ENCODE measurements around the gene PHKG1.
"Not testable (repeated sequence)": the region's sequence is repeated elsewhere in the genome, so short reads cannot be mapped to it uniquely, and the experiment has no call there.

The PHKG1 gene

DNA sequence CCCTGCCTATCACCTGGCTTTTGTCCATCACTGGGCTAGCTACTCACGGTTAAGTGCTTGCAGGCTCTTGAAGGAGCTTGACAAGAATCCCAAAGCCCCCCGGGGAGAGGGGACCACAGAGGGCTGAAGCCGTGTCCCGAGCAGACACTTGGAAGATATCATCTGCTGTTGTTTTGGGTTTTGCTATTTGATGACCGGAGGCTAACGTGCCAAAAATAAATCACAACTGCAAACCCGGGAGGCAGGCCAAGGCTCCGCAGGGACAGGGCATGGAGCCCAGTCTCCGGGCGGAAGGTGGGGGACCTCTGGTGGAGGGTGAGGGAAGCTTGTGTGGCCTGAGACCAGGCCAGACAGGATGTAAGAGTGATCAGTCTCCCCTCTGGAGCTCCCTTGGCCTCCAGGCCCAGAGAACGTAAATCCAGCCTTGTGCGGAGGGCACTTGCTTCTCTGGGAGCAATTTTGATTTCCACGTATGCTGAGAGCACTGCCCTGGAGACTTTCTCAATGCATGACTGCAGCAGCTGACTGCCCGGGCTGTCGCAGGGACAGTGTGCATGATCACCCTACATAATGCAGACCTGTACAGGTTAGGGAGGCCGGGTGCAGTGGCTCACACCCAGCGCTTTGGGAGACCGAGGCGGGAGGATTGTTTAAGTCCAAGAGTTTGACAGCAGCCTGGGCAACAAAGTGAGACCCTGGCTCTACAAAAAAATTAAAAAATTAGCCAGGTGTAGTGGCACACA, at the start of gene PHKG1:
Gene PHKG1 (minus strand): TSS at position 164 of the 743 bp plus-strand sequence. CDS start 4,011 bp downstream, outside the sequence.
- H3K9ac ChIP-seq (ENCODE audit: low read length) = no peak within 1 kb of the TSS
- no peaks in the 10 kb centered on the region for H4K20me1 ChIP-seq (ENCODE audit: insufficient read depth, low read length)
- H3K4me3 ChIP-seq (ENCODE audit: low read length) = no peak within 1 kb of the TSS
- H3K27me3 ChIP-seq (ENCODE audit: low read depth, low read length) = no peaks in the 10 kb centered on the region
- no peak within 1 kb of the TSS for H3K27ac ChIP-seq (ENCODE audit: low read length)
- no peaks in the 10 kb centered on the region for H3K36me3 ChIP-seq (replicated peaks; ENCODE audit: low read depth, low read length)
- H3K4me1 ChIP-seq (ENCODE audit: low read length) = no peaks in the 10 kb centered on the region
- no peak within 1 kb of the TSS for H2AFZ ChIP-seq (ENCODE audit: low read depth, low read length)
- TF ChIP-seq EZH2phosphoT487 (IDR thresholded peaks at IDR 0.05; ENCODE audit: low read depth) = no peak
- TF ChIP-seq, protein P1, sequence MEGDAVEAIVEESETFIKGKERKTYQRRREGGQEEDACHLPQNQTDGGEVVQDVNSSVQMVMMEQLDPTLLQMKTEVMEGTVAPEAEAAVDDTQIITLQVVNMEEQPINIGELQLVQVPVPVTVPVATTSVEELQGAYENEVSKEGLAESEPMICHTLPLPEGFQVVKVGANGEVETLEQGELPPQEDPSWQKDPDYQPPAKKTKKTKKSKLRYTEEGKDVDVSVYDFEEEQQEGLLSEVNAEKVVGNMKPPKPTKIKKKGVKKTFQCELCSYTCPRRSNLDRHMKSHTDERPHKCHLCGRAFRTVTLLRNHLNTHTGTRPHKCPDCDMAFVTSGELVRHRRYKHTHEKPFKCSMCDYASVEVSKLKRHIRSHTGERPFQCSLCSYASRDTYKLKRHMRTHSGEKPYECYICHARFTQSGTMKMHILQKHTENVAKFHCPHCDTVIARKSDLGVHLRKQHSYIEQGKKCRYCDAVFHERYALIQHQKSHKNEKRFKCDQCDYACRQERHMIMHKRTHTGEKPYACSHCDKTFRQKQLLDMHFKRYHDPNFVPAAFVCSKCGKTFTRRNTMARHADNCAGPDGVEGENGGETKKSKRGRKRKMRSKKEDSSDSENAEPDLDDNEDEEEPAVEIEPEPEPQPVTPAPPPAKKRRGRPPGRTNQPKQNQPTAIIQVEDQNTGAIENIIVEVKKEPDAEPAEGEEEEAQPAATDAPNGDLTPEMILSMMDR (IDR thresholded peaks at IDR 0.05; ENCODE audit: low read depth, low read length) = no peak
- H3K9me3 ChIP-seq (ENCODE audit: insufficient read depth, low read length) = no peaks in the 10 kb centered on the region
- H3K79me2 ChIP-seq (ENCODE audit: low read length) = no peaks in the 10 kb centered on the region
- H3K4me2 ChIP-seq (ENCODE audit: low read length) = no peak within 1 kb of the TSS

DNA sequence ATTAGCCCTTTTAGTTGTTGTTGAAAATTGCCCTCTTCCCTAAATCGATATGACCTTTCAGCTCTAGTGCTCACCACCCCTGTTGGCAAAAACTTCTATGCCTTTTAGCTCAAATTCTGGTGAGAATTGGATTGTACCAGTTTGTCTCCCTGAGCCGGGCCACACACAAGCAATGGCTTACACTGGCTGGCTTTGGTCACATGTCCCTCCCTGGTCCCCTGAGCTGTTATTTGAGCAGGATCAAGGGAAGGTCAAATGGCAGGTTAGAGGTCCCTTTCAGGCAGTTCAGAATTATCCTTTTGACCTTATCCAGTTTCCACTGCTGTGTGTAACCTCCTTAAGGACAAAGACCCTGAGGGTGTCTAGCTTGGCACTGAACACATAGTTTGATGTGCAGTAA, 38.3 kb upstream of the PHKG1 start:
- H3K4me2 ChIP-seq (ENCODE audit: low read length); H3K79me2 ChIP-seq (ENCODE audit: low read length); H4K20me1 ChIP-seq (ENCODE audit: insufficient read depth, low read length); H2AFZ ChIP-seq (ENCODE audit: low read depth, low read length); H3K9ac ChIP-seq (ENCODE audit: low read length); H3K36me3 ChIP-seq (replicated peaks; ENCODE audit: low read depth, low read length); H3K27ac ChIP-seq (ENCODE audit: low read length); H3K9me3 ChIP-seq (ENCODE audit: insufficient read depth, low read length); H3K27me3 ChIP-seq (ENCODE audit: low read depth, low read length); H3K4me1 ChIP-seq (ENCODE audit: low read length); H3K4me3 ChIP-seq (ENCODE audit: low read length): not testable (repeated sequence)

DNA sequence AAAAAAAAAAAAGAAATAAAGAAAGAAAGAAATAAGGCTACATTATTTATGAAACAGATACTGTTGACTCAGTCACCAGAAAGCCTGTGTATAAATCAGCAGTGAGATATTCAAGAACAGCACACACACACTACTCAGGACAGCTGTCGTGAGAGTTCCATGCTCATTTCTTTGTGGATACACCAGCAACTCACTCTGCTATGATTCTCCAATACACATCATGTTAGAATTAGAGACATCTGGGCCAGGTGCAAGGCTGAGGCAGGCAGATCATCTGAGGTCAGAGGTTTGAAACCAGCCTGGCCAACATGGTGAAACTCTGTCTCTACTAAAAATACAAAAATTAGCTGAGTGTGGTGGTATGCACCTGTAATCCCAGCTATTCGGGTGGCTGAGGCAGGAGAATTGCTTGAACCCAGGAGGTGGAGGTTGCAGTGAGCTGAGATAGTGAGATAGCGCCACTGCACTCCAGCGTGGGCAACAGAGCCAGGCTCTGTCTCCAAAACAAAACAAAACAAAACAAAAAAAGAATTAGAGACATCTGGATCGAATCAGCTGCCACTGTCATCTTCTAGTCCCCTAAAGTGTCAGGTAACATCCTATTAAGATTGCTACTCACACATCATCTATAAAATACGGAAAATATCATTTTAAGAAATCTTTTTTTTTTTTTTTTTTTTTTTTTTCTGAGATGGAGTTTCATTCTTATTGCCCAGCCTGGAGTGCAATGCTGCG, 34.7 kb upstream of the PHKG1 start:
- H3K4me1 ChIP-seq (ENCODE audit: low read length) = no peaks in the 10 kb centered on the region
- H3K4me3 ChIP-seq (ENCODE audit: low read length) = no peak overlapping the region
- H2AFZ ChIP-seq (ENCODE audit: low read depth, low read length) = no peak overlapping the region
- H3K4me2 ChIP-seq (ENCODE audit: low read length) = no peak overlapping the region
- H3K36me3 ChIP-seq (replicated peaks; ENCODE audit: low read depth, low read length) = no peaks in the 10 kb centered on the region
- no peaks in the 10 kb centered on the region for H3K27me3 ChIP-seq (ENCODE audit: low read depth, low read length)
- no peak overlapping the region for H3K9ac ChIP-seq (ENCODE audit: low read length)
- H3K79me2 ChIP-seq (ENCODE audit: low read length) = no peaks in the 10 kb centered on the region
- H3K27ac ChIP-seq (ENCODE audit: low read length) = no peak overlapping the region
- H4K20me1 ChIP-seq (ENCODE audit: insufficient read depth, low read length) = no peaks in the 10 kb centered on the region
- no peaks in the 10 kb centered on the region for H3K9me3 ChIP-seq (ENCODE audit: insufficient read depth, low read length)
- TF ChIP-seq, protein P1 (IDR thresholded peaks at IDR 0.05; ENCODE audit: low read depth, low read length) = no peak
- TF ChIP-seq EZH2phosphoT487 (IDR thresholded peaks at IDR 0.05; ENCODE audit: low read depth) = no peak

DNA sequence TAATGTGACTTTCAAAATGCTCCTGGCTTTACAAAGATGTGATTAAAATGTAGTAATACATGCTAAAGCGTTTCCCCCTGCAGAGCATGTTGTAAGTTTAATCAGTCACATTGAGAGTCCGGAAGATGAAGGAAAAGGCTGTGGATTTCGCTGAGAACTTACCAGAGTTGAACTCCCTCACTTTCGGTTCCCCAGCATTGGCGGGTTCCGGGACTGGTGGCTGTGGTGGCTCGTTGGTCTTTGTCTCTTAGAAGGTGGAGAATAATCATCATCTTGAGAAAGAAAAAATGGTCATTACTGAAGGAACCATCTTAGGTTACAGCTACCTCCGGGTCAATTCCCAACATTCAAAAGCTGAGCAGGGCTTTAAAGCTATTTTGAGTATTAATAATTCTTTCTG, 33.1 kb upstream of the PHKG1 start:
- Histone ChIP-seq H2AFZ (ENCODE audit: low read depth, low read length) (0 out of 2 replicates have a peak overlapping the region, but pooled peaks have one; percentile 5), H3K36me3 (replicated peaks; ENCODE audit: low read depth, low read length) (no peaks in the 10 kb centered on the region), H3K9me3 (ENCODE audit: insufficient read depth, low read length) (no peaks in the 10 kb centered on the region), H3K9ac (ENCODE audit: low read length) (no peak overlapping the region), H3K27me3 (ENCODE audit: low read depth, low read length) (no peaks in the 10 kb centered on the region), H4K20me1 (ENCODE audit: insufficient read depth, low read length) (no peaks in the 10 kb centered on the region), H3K4me1 (ENCODE audit: low read length) (no peaks in the 10 kb centered on the region), H3K4me2 (ENCODE audit: low read length) (no peak overlapping the region), H3K79me2 (ENCODE audit: low read length) (no peaks in the 10 kb centered on the region), H3K27ac (ENCODE audit: low read length) (no peak overlapping the region), H3K4me3 (ENCODE audit: low read length) (no peak overlapping the region)
- no peak for TF ChIP-seq EZH2phosphoT487 (IDR thresholded peaks at IDR 0.05; ENCODE audit: low read depth)
- TF ChIP-seq, protein P1 (IDR thresholded peaks at IDR 0.05; ENCODE audit: low read depth, low read length) = no peak
